SU-DHL-6 (cell line): ENCODE results near the gene CABP4.

Experiments used
- EZH2phosphoT487 ChIP-seq: fragments of 200-600 bp; sonication (generic), shearing (Covaris generic); conservative IDR thresholded peaks from 2 replicates; pipeline ENCODE4 v1.6.1; 2018; ENCODE audit warnings: mild to moderate bottlenecking, antibody characterized with exemption, low read length, moderate library complexity, mixed read lengths
- TF ChIP-seq, protein P1 (sequence below): fragments of 200-600 bp; sonication (generic); IDR thresholded peaks from one replicate; pipeline ENCODE4 v1.5.1; 2017; ENCODE audit warnings: antibody characterized with exemption, mild to moderate bottlenecking, low read length, moderate library complexity; ENCODE audit not compliant: insufficient read depth, poor library complexity, severe bottlenecking

DNA sequence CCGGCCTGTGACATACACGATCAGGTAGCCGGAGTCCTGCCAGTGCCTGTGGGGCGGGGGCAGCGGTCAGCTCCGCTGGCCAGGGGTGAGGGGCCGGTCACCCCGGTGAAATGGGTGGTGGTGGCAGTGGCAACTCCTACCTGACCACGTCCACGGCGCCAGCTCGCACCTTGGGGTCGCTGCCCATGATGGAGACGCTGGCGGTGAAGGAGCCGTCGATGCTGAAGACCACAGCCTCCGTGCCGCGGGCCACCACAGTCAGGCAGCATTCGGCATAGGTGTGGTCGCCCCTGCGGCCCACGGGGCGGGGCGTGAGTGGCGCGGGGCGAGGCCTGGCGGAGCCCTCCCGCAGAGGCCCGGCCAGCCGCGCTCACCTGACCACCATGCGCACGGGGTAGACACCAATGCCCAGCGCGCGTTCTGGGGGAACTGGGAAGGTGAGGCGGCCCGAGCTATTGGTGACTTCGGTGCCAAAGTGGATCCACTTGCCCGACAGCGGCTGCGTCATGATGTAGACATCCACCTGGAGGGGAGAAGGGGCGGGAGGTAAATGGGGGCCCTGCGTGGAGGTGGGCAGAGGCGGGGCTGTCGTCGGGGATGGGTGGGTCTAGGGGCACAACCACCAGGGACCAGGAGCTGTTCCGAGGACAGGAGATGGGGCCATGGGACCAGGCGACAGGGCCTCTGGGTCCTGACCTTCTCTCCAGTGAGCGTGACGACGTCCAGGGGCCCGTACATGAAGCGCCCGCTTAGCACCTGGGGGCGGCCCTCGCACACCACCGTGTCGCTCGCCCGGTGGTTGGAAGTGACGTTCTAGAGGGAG lies 38.6 kb downstream of the CABP4 start:
- TF ChIP-seq, protein P1, sequence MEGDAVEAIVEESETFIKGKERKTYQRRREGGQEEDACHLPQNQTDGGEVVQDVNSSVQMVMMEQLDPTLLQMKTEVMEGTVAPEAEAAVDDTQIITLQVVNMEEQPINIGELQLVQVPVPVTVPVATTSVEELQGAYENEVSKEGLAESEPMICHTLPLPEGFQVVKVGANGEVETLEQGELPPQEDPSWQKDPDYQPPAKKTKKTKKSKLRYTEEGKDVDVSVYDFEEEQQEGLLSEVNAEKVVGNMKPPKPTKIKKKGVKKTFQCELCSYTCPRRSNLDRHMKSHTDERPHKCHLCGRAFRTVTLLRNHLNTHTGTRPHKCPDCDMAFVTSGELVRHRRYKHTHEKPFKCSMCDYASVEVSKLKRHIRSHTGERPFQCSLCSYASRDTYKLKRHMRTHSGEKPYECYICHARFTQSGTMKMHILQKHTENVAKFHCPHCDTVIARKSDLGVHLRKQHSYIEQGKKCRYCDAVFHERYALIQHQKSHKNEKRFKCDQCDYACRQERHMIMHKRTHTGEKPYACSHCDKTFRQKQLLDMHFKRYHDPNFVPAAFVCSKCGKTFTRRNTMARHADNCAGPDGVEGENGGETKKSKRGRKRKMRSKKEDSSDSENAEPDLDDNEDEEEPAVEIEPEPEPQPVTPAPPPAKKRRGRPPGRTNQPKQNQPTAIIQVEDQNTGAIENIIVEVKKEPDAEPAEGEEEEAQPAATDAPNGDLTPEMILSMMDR, result no peak
- TF ChIP-seq EZH2phosphoT487, result no peak
